Activated naive CD8-positive, alpha-beta T cell (primary cell): ENCODE results near the gene ZNF384.
A peak's percentile ranks its signal among the peaks of the same experiment; 100 is the strongest.

ENCODE experiments used
- H3K27ac Mint-ChIP-seq: one replicate; pipeline ENCODE4 v1.8.0; 2021; ENCODE audit warnings: mixed read lengths
- H3K27me3 Mint-ChIP-seq: one replicate; pipeline ENCODE4 v1.8.0; 2021; ENCODE audit warnings: mixed read lengths
- H3K36me3 Mint-ChIP-seq: one replicate; pipeline ENCODE4 v1.8.0; 2021; ENCODE audit warnings: mixed read lengths
- H3K4me1 Mint-ChIP-seq: one replicate; pipeline ENCODE4 v1.8.0; 2021; ENCODE audit warnings: low read depth, mixed read lengths
- H3K4me3 Mint-ChIP-seq: one replicate; pipeline ENCODE4 v1.8.0; 2021; ENCODE audit warnings: mild to moderate bottlenecking, mixed read lengths
- H3K9me3 Mint-ChIP-seq: one replicate; pipeline ENCODE4 v1.8.0; 2021; ENCODE audit warnings: low read depth, mixed read lengths

ZNF384 gene

DNA sequence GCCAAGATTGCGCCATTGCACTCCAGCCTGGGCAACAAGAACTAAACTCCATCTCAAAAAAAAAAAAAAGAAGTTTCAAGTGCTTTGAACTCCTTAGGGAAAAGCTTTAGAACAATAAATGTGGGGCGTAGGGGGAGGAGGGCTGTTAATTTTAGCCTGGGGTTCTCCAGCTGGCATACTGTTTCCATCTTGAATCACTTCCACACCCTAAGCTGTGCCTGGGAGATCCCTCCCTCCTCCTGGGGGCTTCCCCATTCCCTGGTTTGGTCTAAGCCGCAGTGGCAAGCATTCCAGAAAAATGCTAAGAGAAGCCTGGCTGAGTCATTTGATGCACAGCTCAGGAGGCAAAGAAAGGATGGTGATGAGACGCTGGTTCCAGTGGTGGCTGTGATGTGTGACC lies 2.3 kb upstream of the ZNF384 start:
- no peaks in the 10 kb centered on the region for H3K27me3 Mint-ChIP-seq
- H3K36me3 Mint-ChIP-seq: peaks cover 4% of the 10 kb centered on the region
- H3K4me3 Mint-ChIP-seq: peak overlapping the region; percentile 54
- peaks cover 32% of the 10 kb centered on the region for H3K4me1 Mint-ChIP-seq
- H3K27ac Mint-ChIP-seq: no peak overlapping the region
- H3K9me3 Mint-ChIP-seq: no peaks in the 10 kb centered on the region

DNA sequence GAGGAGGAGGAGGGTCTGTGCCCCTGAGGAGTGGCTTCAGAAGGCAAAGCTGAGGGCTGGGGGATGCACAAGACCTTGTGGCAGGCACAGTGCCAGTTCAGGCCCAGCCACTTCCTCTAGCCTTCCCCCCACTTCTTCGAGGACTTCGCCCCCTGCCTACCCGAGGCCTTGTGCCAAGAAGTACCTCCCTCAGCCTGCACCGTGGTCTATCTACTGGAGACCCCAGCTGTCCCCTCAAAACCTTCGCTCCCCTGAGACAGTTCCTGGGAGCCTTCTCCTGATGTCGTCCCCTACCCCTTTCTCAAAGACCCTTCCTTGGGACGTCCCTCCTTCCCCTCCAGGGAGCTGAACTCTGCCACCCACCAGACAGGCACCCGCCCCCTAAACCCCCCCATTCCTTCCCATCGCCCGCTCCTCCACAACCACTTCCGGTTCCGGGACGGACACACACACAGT lies 604 bp downstream of the ZNF384 start:
- H3K27me3 Mint-ChIP-seq: no peaks in the 10 kb centered on the region
- H3K27ac Mint-ChIP-seq: peak overlapping the region; percentile 94
- peak overlapping the region; percentile 98 for H3K4me3 Mint-ChIP-seq
- H3K4me1 Mint-ChIP-seq: peaks cover 52% of the 10 kb centered on the region
- no peaks in the 10 kb centered on the region for H3K9me3 Mint-ChIP-seq
- H3K36me3 Mint-ChIP-seq: peaks cover 4% of the 10 kb centered on the region

GRCh38 chr12:6685814-6686213 lies 3.4 kb downstream of the ZNF384 start:
- H3K27me3 Mint-ChIP-seq: no peaks in the 10 kb centered on the region
- H3K27ac Mint-ChIP-seq: peak overlapping the region; percentile 50
- H3K4me1 Mint-ChIP-seq: peaks cover 60% of the 10 kb centered on the region
- no peaks in the 10 kb centered on the region for H3K9me3 Mint-ChIP-seq
- H3K4me3 Mint-ChIP-seq: no peak overlapping the region
- peaks cover 2% of the 10 kb centered on the region for H3K36me3 Mint-ChIP-seq

GRCh38 chr12:6684609-6685008 lies 4.6 kb downstream of the ZNF384 start:
- H3K36me3 Mint-ChIP-seq: peaks cover 2% of the 10 kb centered on the region
- H3K4me1 Mint-ChIP-seq: peaks cover 56% of the 10 kb centered on the region
- H3K27me3 Mint-ChIP-seq: no peaks in the 10 kb centered on the region
- no peaks in the 10 kb centered on the region for H3K9me3 Mint-ChIP-seq
- peak overlapping the region; percentile 66 for H3K27ac Mint-ChIP-seq
- peak overlapping the region; percentile 20 for H3K4me3 Mint-ChIP-seq

DNA sequence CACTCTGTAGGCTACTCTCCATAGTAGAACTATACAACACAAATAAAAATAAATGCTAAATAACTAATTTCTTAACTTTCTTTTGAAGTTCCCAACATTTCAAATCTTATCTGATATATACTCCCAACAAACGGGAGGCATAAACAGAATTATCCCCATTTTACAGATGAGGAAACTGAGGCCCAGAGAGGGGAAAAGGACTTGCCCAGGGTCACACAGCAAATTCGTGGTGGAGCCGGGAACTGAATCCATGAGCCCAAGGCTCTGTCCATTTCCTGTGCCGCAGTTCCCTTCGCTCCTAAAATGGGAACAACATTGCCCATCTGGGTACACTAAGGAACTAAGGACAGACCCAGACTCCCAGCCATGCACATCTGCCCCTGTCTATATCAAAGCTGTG lies 12.2 kb downstream of the ZNF384 start:
- no peaks in the 10 kb centered on the region for H3K27me3 Mint-ChIP-seq
- peaks cover 8% of the 10 kb centered on the region for H3K4me1 Mint-ChIP-seq
- peaks cover 11% of the 10 kb centered on the region for H3K36me3 Mint-ChIP-seq
- H3K27ac Mint-ChIP-seq: no peak overlapping the region
- H3K9me3 Mint-ChIP-seq: no peaks in the 10 kb centered on the region
- no peak overlapping the region for H3K4me3 Mint-ChIP-seq

DNA sequence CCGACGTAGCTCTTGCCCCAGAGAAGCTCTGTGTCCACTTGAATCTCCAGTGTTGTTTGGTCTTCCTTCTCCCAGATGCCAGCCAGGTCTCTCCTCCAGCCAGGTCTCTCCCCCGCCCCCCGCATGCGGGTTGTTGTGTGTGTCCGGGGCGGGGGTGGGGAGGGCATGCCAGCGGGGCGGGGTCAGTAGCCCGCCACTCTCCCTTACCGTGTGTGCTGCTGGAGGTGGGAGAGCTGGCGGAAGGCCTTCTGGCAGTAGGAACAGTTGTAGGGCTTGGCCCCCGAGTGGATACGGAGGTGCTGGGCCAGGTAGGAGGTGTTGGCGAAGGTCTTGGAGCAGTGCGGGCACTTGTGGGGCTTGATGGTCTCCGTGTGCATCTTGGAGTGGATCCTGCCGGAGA lies 17.0 kb downstream of the ZNF384 start:
- Mint-ChIP-seq H3K4me3 (no peak overlapping the region), H3K27ac (no peak overlapping the region), H3K4me1 (peaks cover 3% of the 10 kb centered on the region), H3K27me3 (no peaks in the 10 kb centered on the region), H3K36me3 (peaks cover 17% of the 10 kb centered on the region), H3K9me3 (no peaks in the 10 kb centered on the region)

DNA sequence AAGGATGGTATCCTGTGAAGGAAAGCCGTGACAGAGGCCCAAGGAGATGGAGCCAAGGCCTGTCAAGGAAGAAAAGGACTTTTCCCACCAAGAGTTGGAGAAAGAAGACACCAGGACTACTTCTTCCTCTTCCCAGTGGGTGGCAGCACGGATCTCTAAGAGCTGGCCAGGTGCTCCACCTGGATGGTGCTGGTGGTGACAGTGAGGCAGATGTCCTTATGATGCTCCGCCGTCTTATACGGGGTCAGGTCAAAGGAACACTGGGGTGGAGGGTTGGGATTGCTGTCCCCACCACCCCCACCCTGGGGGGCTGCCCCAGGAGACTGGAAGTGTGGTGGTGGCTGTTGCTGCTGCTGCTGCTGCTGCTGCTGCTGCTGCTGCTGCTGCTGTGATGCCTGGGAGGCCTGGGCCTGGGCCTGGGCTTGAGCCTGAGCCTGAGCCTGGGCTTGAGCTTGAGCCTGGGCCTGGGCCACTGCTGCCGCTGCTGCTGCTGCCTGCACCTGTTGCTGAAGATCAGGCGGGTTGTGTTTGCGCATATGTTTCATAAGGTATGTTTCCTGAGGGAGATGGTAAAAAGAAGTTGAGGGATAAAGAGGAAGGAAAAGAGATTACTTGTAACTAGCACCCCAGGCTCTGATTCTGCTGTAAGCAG lies 21.5 kb downstream of the ZNF384 start:
- Mint-ChIP-seq H3K27me3 (no peaks in the 10 kb centered on the region), H3K4me1 (peaks cover 10% of the 10 kb centered on the region), H3K4me3 (no peak overlapping the region), H3K36me3 (peaks cover 7% of the 10 kb centered on the region), H3K9me3 (no peaks in the 10 kb centered on the region), H3K27ac (no peak overlapping the region)

DNA sequence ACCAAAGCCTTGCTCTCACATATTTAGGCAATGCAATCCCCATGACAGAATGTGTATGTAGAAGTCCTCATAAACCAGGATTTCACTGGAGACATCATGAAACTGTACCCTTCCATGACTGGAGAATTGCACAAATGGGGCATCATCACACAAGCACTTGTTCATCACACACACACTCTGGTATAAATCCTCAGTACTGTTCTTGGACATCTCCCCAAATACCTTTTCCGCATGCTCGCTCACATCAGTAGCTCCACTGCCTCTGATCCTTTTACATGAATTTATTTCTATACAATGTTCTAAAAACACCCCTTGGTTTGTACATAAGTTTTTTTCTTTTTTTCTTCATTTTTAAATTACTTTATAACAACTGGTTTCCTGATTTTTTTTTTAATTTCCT lies 23.0 kb downstream of the ZNF384 start:
- Mint-ChIP-seq H3K4me1 (peaks cover 18% of the 10 kb centered on the region), H3K9me3 (no peaks in the 10 kb centered on the region), H3K4me3 (no peak overlapping the region), H3K36me3 (peaks cover 5% of the 10 kb centered on the region), H3K27me3 (no peaks in the 10 kb centered on the region), H3K27ac (no peak overlapping the region)

DNA sequence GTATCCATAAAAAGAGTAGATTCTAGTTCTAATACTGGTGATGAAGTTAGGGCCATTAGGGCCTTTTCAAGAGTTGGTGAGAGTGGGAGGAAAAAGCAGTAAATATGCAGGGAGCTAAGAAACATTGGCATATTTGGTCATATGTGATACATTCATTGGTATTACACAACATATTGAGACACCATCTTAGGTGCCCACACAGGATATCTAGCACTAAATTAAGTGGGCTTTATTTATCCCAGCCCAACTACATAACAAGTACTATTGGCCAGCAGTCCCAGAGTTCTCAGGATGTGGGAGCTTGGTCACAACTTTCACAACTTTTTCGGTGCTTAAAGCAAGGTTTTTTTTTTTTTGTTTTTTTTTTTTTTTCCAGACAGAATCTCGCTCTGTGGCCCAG lies 24.3 kb downstream of the ZNF384 start:
- Mint-ChIP-seq H3K4me3 (no peak overlapping the region), H3K27ac (no peak overlapping the region), H3K4me1 (peaks cover 22% of the 10 kb centered on the region), H3K27me3 (no peaks in the 10 kb centered on the region), H3K36me3 (peaks cover 5% of the 10 kb centered on the region), H3K9me3 (no peaks in the 10 kb centered on the region)

DNA sequence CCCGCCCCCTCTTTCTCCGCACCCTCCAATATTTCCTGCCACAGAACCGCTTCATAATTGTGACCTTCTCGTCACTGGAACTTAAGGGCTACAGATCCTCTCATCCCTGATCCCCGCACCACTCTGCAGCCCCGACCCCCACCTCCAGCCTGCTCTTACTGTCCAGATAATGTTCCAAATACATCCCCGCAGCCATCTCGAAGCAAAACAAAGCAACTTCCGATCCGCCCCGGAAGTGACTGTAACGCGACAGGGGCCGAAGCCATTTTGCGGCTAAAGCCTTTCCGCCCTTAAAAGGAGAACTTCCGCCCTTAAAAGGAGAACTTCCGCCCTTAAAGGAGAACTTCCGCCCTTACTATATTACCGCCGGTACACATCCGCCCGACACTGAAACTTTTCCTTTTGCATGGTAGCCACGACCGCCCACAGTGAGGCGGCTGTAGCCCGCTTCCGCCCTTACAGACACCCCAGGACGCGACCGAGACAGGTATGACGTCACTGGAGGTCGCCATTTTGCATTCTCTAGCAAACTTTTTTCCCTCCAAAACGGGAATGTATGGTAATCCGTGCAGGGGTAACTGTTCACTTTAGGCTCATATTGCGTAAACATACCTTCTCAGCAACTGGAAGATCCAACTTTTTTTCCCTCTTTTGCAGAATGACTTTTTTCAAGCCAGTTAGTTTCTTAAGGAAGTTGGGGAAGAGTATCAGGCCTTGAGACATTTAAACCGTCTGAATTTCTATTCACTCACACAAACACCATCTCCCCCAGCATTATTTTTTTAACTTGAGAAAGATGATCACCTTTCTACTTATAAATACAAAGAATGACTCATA lies 26.1 kb downstream of the ZNF384 start, which contains the start of gene ING4:
ING4 (minus strand) TSS at position 214 of the 837 bp plus-strand sequence; CDS start at position 196, 18 bp downstream.
- peak within 1 kb of the TSS; percentile 96 for H3K4me3 Mint-ChIP-seq
- no peaks in the 10 kb centered on the region for H3K9me3 Mint-ChIP-seq
- H3K27me3 Mint-ChIP-seq: no peaks in the 10 kb centered on the region
- H3K4me1 Mint-ChIP-seq: peaks cover 30% of the 10 kb centered on the region
- H3K27ac Mint-ChIP-seq: peak within 1 kb of the TSS; percentile 88
- H3K36me3 Mint-ChIP-seq: peaks cover 5% of the 10 kb centered on the region

DNA sequence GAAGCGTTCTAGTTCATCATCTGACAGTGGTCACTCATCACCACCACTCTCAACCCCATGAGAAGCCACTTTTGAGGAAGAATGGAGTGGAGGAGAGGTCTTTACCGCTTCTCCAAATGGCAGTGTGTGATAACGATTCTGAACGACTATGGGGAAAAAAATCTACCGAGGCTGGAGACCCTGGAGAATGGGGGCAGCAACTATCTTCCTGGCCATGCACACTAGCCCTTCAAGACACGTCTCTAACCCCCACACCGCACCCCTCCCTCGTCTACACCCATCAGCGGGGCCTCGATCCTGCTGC lies 26.6 kb downstream of the ZNF384 start:
- no peaks in the 10 kb centered on the region for H3K27me3 Mint-ChIP-seq
- peaks cover 31% of the 10 kb centered on the region for H3K4me1 Mint-ChIP-seq
- no peaks in the 10 kb centered on the region for H3K9me3 Mint-ChIP-seq
- H3K4me3 Mint-ChIP-seq: peak overlapping the region; percentile 96
- peaks cover 3% of the 10 kb centered on the region for H3K36me3 Mint-ChIP-seq
- H3K27ac Mint-ChIP-seq: peak overlapping the region; percentile 88

DNA sequence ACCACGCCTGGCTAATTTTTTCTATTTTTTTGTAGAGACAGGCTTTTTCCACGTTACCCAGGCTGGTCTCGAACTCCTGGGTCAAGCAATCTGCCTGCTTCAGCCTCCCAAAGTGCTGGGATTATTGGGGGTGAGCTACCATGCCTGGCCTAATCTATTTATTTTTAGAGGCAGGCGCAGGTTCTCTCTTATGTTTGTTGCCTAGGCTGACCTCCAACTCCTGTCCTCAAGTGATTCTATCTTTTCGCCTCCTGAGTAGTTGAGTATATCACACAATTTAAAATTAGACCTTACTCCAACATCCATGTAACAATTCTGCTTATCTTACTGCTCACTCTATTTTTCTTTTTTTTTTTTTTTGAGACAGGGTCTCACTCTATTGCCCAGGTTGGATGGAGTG lies 35.2 kb downstream of the ZNF384 start:
- H3K4me3 Mint-ChIP-seq: no peak overlapping the region
- H3K27me3 Mint-ChIP-seq: no peaks in the 10 kb centered on the region
- H3K27ac Mint-ChIP-seq: peak overlapping the region; percentile 19
- H3K36me3 Mint-ChIP-seq: peaks cover 8% of the 10 kb centered on the region
- H3K9me3 Mint-ChIP-seq: no peaks in the 10 kb centered on the region
- peaks cover 11% of the 10 kb centered on the region for H3K4me1 Mint-ChIP-seq

- no peak overlapping the region for H3K4me3 Mint-ChIP-seq
- H3K9me3 Mint-ChIP-seq: no peaks in the 10 kb centered on the region
- no peak overlapping the region for H3K27ac Mint-ChIP-seq
- peaks cover 6% of the 10 kb centered on the region for H3K4me1 Mint-ChIP-seq
- no peaks in the 10 kb centered on the region for H3K27me3 Mint-ChIP-seq
- H3K36me3 Mint-ChIP-seq: peaks cover 5% of the 10 kb centered on the region
Observed at GRCh38 chr12:6653342-6653741, 35.8 kb downstream of the ZNF384 start.

DNA sequence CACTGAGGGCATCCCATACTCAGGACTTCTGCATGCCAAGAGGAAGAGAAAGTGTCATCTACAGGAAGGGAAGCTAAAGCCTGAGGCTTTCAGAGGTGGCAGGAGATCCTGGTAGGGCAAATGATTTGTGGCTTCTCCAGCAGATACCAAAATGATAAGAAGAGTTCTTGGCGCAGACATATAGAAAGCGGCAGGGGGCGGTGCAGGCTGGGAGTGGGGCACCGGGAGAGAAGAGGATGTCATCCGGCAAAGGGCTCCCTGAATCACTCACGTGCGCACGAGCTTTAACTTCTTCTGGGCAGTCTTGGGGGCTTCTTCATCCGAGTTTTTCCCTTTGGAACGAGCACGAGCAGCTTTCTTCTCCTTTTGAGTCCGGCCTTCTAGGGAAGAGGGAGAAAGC lies 36.8 kb downstream of the ZNF384 start:
- Mint-ChIP-seq H3K36me3 (peaks cover 5% of the 10 kb centered on the region), H3K9me3 (no peaks in the 10 kb centered on the region), H3K27ac (peak overlapping the region; percentile 11), H3K27me3 (no peaks in the 10 kb centered on the region), H3K4me3 (no peak overlapping the region), H3K4me1 (peaks cover 1% of the 10 kb centered on the region)

DNA sequence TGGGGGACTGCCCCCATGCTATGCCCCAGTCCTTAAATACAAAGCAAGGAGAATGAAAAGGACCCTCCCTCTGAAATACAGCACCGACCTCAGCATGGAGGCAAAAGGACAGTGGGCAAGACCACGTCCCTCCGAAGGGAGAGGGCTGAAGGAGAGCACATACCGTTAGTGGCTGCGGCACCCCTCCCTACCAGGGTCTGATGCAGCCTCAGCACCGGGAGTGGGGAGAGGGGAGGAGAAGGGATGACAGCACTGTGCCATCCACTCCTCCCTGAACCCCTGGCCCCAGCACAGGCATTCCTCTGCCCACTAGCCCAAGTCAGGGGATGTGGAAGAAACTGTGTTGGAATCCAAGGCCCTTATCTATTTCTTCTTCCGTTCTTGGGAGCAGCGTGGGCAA lies 38.3 kb downstream of the ZNF384 start:
- H3K9me3 Mint-ChIP-seq: no peaks in the 10 kb centered on the region
- no peaks in the 10 kb centered on the region for H3K27me3 Mint-ChIP-seq
- H3K27ac Mint-ChIP-seq: no peak overlapping the region
- H3K4me1 Mint-ChIP-seq: peaks cover 8% of the 10 kb centered on the region
- no peak overlapping the region for H3K4me3 Mint-ChIP-seq
- peaks cover 5% of the 10 kb centered on the region for H3K36me3 Mint-ChIP-seq
